Hematopoietic multipotent progenitor cell treated with erythropoietin and hydrocortisone succinate and interleukin-3 and kit ligand, for 6 days (in vitro differentiated cells): ENCODE data around the gene EME1.

Experiments
- DNase-seq: peaks from one replicate; pipeline ENCODE4 v3.0.0-alpha.2; 2015

Gene EME1

DNA sequence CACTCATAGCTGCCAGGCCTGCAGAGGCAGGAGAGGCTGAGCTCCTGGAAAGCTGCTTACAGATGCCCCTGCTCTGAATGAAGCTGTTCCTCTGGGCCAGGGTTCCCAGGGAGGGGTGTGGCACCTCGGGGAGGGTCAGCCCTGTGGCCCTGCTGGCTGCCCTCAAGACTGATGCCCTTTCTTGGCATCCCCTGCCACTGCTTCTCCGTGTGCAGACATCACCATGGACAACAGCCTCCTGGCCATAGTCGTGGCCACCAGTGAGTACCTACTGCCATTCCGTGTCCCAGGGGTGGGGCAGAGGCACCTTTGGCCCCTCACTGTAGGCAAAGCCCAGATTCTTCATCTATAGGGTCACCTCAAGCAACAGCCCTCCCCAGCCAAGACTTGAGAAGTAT is 9.0 kb upstream of the EME1 start:
- no peak for DNase-seq

DNA sequence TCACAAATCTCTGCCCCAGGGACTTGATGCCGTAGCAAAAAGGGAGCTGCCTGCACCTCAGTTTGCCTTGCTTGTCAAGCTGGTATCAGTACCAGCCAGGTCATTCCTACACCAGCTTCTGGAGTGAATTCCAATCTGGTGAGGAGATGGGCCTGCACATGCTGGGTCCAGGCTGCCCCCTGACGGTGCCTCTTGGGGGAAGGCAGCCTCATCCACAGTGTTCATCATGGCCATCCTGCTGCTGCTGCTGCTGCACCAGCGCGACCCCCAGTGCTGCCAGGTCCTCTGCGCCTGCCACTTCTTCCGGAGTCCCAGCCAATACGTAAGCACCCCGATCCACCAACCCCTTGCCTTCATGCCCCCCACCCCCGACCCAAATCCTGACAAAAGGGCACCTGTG is 8.3 kb upstream of the EME1 start:
- no peak for DNase-seq

DNA sequence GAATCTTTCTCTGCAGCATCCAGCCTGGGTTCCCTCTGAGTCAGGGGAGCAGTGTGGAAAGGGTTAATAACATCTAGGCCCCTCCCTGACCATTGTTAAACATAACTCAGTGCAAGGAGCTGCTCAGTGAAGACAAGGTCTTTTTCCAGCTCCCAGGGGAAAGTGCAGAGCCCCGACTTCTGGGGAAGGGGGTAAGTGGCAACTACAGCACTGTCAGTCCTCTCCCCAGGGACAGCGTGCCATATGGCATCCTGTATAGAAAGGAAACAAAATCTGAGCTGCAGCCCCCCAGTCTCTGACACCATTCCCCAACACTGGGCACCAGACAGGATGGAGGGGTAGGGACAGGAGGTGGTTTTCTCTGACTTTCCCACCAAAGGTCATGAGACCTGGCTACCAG is 7.9 kb upstream of the EME1 start:
- no peak for DNase-seq

DNA sequence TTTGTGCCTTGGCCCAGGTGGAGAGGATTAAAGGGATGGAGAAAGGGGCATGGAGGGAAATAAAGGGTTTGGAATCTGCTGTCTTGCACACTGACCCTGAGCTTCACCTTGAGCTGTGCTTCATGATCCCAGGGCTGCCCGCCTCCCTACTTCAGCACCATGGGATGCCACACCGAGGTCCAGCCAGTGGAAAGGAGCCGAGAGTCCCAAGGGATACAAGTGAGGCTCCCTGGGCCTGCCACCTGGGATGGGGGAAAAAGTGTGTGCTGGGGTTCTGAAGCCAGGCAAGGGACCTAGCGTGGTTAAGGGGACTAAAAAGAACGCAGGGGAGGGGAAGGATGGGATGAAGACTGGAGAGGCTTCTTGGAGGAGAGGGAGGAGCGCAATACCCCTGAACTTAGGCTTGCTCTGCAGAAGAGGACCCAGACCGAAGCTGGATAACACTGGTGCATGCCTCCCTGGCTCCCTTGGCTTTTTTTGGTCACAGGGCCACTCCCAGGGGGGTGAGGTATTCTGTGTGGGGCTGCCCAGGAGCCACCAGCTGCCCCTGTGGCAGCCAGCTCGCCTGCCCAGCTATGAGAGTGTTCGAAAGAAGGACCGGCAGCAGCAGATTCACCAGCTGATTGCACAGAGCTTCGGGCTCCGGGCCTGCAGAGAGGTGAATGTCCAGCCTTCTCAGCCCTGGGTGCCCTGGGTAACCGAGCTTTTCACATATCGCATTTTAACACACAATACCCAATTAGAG is 7.2 kb upstream of the EME1 start:
- no peak for DNase-seq

DNA sequence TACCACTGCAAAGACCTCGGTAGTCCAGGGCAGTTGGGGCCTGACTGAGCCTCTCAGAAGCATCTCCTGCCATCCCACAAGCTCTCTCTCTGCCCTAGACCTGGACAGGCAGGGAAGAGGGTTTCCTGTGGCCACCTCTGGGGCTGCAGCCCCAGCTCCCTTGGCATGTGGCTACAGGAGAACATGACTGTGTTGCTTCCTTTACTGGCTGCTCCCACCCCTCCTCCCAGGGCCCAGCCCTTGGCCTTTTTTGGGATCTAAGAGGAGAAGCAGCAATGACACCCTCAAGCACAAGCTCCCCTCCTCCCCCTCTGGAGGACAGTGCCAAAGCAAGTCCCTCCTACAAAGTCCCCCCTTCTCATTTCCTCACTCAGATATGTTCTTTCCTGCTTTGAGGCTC is 5.6 kb upstream of the EME1 start:
- no peak for DNase-seq

DNA sequence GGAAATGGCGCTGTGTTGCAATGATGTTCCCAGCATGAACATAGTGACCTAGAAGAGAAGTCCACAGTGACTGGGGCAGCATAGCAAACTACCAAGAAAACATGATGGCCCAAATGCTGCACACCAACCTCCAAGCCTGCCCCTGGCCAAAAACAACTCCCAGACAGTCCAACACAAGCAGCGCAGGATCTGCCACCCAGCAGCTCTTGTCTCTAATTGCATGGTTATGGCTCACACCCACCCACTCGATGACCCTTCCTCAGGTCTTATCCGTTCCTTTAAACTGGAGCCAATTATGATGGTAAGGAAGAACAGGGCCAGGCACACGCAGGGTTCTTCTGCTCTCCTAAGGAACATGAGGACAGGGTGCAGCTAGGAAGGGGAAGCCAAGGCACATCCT is 3.0 kb upstream of the EME1 start:
- no peak for DNase-seq

DNA sequence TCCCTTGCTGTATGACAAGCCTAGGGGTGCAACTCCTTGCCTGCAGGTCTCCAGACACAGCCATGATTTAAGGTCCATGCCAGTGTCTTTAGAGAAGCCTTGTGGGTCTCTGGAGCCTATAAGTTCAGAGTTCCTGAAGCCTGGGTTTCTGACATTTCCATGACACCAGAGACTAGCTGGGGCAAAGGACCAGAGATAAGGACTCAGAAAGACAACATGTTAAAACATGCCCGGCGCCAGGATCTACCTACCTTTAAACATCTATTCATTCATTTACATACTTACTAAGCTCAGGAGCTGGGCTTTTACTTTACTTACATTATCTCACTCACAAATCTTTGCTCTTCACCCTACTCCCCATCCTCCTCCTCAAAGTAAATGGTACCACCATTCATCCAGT is 1.5 kb upstream of the EME1 start:
- peak; percentile 42 for DNase-seq

DNA sequence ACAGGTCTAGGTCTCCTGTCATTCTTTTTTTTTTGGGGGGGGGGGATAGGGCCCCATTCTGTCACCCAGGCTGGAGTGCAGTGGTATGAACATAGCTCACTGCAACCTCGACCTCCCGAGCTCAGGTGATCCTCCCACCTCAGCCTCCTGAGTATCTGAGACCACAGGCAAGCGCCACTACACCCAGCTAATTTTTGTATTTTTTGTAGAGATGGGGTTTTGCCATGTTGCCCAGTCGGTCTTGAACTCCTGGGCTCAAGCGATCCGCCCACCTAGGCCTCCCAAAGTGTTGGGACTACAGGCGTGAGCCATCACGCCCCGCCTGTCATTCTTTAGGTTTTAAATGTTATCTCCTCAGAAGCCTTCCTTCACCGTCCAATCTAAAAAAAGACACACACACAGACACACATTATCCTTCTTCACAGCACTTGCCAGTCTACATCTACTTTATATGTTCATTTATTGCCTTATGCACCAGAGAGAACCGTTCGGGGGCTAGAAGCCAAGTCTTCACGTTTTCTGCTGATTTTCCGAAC is 739 bp upstream of the EME1 start:
- peak; percentile 42 for DNase-seq

DNA sequence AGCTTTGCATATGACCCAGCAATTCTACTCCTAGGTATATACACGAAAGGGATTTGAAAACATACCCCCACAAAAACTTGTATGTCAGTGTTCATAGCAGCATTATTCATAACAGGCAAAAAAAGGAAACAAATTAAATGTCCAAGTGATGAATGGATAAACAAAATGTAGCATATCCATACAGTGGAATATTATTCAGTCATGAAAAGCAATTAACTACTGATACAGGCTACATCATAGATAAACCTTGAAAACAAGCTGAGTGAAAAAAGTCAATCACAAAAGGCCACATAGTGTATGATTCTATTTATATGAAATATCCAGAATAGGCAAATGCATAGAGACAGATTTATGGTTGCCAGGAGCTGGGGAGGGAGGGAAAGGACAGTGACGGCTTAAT is 676 bp downstream of the EME1 start:
- DNase-seq: no peak

DNA sequence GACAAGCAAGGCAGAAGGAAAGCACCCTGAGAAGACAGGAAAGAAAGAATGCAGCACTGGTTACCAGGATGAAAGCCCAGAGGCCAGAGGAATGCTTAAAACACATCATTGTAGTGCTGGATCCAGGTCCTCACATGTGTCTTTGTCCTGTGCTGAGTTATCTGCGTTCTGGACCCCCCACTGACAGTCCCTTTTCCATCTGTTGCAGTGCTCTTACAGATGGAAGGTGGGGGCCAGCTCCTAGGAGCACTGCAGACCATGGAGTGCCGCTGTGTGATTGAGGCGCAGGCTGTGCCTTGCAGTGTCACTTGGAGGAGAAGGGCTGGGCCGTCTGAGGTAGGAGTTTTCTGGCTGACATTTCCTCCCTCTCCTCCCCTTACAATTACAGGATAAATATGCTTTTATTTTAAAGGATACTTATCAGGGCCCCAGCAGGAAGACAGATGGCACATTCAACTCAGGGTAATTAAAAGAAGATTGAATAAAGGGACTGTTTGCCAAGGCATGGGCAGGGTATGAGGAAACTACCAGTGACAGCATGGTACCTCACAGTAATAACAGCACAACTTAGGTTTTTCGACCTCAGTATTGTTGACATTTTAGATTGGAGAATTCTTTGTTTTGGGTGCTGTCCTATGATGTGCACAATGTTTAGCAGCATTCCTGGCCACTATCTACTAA is 3.0 kb downstream of the EME1 start:
- no peak for DNase-seq

DNA sequence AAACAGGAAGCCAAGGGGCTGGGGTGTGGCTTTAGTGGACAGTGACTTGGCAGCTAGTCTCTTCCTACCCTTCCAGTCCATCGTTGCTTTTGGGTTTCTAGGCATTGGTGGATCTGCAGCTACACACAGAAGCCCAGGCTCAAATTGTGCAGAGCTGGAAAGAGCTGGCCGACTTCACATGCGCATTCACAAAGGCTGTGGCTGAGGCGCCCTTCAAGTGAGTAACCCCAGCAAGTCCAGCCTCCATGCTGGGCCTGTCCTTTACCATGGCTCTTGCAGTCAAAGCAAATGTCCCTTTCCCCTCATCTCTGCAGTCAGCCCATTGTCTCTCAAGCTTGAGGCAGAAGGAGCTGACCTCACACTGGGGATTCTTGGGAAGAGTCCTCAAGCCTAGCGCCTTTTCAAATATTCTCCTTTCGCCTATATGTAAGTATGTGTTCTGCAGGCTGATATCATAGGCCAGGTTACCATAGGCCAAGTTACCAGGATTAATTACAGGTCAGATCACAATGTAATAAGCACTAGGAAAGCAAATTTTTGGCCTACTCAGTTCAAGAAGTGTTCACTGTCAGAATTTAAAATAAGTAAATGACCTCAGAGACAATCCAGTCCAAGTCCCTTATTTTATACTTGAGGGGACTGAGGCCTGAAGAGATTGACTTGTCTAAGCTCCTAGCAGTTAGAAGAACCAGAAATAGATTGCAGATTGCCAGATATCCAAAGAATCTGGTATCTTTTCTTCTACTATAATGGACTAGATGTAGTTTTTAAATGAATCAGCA is 6.5 kb downstream of the EME1 start:
- DNase-seq: no peak

DNA sequence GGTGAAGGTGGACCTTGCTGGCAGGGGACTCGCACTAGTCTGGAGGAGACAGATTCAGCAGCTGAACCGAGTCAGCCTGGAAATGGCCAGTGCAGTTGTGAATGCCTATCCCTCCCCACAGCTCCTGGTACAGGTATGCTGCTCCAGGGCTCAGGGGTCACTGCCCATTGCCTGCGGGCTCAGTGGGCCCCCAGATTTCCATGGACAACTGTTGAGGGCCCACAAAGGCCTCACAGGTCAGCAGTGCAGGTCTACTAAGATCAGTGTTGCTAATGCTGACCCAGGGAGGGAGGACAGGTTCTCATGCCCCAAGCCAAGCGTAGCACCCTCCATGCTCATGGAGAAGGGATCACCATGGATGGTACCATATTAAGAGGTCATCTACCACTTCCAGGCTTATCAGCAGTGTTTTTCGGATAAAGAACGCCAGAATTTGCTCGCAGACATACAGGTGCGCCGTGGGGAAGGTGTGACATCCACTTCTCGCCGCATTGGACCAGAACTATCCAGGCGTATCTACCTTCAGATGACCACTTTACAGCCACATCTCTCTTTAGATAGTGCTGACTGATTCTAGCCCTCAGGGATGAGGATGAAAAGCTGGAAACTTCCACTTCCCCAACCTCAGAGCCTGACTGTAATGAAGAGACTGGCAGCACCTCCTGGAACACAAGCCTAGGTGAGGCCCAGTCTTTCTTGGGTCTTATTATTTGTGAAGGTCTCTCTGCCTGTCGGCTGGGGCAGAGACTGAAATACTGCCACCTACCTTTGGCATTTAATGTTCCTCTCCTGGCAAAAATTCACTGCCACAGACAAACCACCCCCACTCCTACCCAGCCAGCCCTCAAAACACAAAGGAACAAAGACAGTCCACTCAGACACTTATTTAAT is 7.6 kb downstream of the EME1 start:
- DNase-seq: peak; percentile 44

DNA sequence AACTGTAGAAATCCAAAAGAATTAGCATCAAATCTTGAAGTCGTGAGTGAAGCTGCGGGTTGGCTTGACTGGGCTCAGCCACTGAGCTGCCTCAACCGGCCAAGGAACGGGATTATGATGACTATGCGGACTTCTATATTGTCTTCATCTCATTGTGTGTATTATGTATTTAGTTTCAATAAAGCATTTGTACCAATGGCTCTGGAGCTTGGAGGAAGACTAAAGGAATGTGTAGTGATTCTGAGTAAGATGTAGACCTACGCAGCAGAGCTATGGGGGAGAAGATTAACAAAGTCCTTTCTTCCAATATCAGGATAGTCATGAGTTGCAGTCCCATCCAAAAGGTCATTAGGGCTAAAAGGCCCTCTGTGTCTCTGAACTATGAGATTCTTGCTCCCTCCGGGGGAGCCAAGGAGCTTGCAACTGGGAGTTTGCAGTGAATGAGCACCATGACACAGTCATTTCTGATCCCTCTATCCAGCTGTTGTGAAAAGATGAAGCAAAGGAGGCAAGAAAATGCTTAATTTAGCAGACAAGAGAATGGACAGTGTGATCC is 8.3 kb downstream of the EME1 start:
- DNase-seq: no peak

DNA sequence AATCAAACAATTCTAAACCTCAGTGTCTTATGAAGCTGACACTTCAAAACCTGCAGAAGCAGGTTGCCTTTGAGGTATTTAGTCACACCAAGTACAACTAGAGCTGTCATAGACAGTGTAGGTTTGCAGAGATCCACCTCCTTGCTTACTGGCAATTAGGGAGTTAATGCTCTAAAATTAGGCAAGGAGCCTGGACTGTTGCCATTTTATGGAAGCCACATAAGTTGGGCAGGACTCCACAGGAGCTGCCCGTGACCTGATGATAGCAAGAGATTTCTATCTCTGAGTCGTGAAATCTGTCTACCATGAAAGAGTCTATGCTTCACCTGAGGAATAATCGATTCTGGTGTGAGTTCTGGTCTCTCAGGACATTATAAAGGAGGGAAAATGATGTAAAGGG is 8.9 kb downstream of the EME1 start:
- DNase-seq: no peak

DNA sequence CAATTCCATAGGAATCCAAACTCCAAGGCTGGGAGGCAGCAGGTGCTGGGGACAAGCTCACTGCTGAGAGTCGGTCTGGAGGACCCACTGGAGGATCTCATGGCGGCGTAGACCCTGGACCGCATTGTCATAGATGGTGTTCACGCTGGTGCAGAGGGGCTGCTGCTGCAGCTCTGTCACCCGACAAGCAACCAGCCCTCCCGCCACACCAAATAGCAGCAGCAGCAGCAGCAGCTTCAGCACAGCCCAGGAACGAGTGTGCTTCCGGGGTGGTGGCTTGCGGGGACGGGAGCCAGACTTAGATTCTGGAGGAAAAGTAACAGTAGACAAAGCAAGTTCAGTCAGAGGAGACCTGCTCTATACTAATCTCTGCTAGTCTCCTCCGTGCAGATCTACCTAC is 9.9 kb downstream of the EME1 start:
- no peak for DNase-seq

DNA sequence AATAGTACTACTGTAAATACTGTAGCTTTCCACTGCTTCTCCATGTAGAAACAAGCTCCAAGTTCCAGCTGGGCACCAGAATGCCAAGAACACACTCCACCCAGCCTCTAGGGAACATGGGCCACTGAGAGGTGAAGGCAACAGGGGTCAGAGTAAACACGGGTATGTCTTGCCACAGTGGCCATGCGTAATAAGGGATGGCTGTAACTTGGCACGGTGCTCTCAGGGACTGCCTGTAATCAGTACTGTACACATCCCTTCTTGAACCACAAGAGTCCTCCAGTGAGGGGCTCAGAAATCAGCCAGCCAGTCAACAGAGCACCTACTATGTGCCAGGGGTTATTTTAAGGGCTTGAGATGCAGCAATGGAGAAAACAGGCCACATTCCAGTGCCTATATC is 13.5 kb downstream of the EME1 start:
- no peak for DNase-seq

DNA sequence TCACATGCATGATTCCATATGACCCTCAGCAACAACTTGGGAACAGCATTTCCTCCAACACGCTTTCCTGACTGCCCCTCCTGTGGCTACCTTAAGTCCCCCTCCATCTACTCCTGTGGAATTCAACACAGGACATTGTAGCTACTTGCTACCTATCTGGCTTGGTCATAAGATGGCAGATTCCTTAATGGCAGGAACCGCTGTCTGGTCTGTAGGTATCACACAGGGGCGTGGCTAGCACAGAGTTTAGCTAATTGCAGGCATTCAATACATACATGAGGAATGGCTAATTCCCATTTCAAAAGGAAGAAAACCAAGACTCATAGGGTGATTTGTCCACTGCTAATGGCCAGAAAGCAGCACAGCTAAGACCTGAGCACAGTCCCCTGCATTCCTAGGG is 15.7 kb downstream of the EME1 start:
- DNase-seq: no peak

DNA sequence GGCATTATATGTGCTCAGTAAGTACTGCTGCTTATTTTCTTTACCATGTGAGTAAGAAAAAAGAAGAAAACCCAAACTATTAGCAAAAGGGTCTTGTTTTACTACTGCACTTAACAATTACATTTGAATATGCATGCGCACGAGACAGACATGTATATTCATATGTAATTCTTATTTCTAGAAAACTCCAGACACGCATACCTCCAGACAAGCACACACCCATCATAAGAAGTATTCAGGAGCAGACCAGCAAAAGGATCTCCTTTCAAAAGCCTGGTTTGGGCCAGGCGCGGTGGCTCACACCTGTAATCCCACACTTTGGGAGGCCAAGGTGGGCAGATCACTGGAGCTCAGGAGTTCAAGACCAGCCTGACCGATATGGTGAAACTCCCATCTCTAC is 16.5 kb downstream of the EME1 start:
- no peak for DNase-seq

DNA sequence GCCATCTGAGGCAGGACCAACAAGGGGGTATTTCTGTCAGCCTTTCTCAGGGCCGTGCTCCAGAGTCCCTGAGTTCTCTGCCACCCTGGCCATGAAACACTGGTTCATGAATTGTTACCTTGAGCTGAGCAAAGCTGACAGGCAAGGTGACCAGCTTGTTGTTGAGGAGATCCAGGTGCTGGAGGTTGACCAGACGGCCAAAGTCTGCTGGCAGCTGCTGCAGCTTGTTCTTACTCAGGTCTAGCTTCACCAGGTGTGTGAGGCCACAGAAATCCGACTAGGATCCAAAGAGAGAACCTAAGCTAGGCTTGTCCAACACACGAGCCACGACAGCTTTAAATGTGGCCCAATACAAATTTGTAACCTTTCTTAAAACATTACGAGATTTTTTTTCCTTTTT is 19.6 kb downstream of the EME1 start:
- no peak for DNase-seq

DNA sequence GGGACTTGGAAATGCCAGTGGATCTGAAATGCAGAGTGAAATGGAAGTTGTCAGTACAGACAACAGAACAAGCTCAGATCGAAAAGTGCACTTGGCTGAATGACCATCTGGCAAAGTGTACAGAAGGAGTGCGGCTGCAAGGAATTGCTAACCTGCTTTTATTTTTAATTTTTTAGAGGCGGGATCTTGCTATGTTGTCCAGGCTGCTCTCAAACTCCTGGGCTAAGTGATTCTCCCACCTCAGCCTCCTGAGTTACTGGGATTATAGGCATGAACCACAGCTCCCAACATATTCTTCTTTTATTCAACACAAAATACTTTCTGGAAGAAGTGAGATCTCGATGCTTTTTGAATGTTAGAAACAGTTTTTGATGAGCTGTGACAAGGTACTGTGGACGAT is 20.7 kb downstream of the EME1 start:
- DNase-seq: no peak

DNA sequence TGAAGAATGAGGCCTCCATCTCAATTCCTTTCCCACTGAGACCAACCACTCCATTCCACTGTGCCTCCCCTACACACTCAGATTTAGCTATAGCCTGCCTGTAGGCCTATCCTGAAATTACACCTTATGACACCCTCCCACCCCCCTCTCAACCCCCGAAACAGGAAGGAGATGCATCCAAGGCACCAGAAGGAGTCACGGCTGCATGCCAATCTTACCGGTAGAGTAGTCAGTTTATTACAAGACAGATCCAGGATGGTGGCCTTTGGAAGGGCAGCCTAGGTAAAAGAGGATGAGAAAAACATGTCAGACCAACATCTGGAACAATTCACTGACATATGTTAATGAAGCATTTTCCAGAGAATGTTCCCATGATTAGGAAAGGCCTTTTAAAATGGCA is 21.7 kb downstream of the EME1 start:
- DNase-seq: peak; percentile 46
